NCI-H510A (cell line): ENCODE results near the gene OSBPL10.

Experiments used
- DNase-seq: peaks from one replicate; lab custom pipeline; 2025; lab: John Stamatoyannopoulos, UW

The OSBPL10 gene

GRCh38 chr3:31664031-31664430 lies 317.0 kb downstream of the OSBPL10 start:
- no peak for DNase-seq

DNA sequence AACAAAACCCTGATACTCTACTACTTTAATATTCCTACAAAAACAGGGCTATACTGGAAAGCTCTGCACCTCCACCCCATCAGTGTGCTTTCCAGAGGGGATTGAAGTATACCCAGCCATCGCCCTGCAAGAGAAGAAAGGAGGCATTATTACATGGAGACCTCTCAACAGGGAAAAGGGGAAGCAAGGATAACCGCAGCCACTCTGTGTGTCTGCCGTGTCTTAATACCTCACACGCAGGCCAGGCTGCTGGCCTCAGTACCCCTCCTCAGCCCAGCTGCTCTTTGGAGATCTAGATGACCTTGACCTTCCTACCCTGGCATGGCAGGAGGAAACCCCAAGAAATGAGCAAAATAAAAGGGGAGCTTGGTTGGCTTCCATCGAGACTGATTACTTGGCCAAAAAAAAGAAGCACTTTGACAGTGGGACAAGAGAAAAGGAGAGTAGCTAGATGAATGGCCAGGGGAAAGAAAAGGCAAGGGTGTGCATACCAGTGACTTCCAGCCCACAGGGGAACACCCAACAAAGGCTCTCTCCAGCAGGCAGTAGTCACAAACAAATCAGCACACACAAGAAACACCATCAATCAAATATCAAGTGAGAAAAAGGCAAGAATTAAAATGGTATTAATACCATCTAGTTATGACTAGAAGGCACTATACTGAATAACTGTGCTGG lies 318.9 kb downstream of the OSBPL10 start:
- no peak for DNase-seq

- DNase-seq, result no peak
These were observed 319.8 kb downstream of the OSBPL10 start for GRCh38 chr3:31661286-31661685.

DNA sequence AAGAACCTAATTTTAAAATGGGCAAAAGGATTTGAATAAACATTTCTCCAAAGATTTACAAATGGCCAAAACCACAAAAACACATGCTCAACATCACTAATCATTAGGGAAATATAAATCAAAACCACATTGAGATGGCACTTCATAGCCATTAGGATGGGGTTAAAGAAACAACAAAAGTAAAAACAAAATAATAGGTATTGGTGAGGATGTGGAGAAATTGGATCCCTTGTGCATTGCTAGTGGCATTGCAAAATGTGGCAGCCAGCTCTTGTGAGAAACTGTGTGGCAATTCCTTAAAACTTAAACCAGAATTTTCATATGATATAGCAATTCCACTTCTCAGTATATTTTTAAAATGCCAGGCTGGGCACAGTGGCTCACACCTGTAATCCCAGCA lies 321.8 kb downstream of the OSBPL10 start:
- no peak for DNase-seq

- DNase-seq, result no peak
These were observed 326.1 kb downstream of the OSBPL10 start for GRCh38 chr3:31654998-31655397.

DNA sequence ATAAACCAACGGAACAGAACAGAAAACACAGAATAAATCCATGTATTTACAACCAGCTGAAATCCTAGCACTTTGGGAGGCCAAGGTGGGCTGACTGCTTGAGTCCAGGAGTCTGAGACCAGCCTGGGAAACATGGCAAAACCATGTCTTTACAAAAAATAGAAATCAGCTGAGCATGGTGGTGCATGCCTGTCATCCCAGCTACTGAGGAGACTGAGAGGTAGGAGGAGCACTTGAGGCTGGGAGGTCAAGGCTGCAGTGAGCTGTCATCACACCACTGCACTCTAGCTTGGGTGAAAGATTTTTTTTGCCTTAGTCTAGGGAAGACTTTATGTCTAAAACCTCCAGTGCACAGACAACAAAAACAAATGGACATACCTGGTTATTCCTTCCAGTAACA lies 327.6 kb downstream of the OSBPL10 start:
- DNase-seq, result no peak

DNA sequence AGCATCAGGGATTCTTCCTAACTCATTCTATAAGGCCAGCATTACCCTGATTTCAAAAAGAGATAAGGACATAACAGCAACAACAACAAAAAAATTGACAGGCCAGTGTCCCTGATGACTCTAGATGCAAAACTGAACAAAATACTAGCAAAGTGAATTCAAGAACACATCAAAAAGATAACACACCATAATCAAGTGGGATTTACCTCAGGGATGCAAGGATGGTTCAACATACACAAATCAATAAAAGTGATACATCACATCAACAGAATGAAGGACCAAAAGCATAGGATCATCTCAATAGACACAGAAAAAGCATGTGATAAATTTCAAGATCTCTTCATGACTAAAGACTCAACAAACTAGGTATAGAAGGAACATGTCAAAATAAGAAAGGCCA lies 328.8 kb downstream of the OSBPL10 start:
- no peak for DNase-seq

GRCh38 chr3:31648286-31648968 lies 332.6 kb downstream of the OSBPL10 start:
- no peak for DNase-seq

- DNase-seq, result no peak
These were observed 335.8 kb downstream of the OSBPL10 start for GRCh38 chr3:31645256-31645655.

DNA sequence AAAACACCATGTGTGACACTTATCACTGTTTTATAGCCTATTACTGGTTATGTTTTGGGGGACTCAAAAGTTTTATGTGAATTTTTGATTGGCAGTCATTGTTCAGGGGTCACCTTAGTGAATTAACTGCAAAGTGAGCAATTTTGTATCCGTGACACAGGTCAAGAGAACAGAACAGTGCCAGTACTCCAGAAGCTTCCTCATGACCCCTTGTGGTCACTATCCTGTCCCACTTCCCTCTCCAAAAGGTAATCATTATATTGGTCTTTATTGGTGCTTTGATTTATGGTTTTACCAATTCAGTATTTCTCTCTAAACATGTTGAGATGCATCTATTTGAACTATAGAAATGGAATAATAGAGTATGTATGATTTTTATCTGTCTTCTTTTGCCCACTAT lies 341.2 kb downstream of the OSBPL10 start:
- DNase-seq, result no peak

DNA sequence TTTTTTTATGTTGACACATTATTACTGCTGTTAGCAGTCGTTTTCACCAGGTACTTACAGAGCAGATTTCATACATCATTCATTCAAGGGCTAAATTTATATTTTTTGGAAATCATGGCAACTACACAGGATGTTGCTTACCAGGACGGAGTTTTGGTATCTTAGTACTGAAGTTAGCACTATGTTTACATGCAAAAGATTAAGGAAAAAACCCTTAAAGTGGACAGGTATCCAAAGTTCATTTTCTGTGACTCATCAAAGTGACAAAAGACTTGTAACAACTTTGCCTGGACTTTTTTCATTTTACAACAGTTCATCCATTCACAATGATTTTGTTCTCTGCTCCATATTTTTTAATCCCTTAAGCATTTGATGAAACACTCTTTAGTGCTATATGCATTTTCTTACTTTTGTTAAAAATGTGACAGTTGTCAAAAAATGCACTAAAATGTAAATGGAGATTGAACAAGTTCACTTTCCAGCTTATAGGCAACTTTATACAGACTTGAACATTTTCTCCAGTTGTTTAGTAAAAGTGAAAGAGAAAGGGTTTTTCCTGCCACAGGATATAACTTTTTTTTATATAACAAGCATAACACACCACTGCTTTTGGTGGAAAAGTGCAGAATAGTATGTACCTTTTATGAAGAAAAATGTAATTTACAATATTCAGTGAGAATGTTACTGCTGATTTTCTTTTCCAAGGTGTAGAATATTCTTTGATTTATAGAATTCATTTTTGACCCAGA lies 344.2 kb downstream of the OSBPL10 start:
- no peak for DNase-seq

- no peak for DNase-seq
These were observed 345.0 kb downstream of the OSBPL10 start for GRCh38 chr3:31636049-31636448.

- no peak for DNase-seq
These were observed 345.5 kb downstream of the OSBPL10 start for GRCh38 chr3:31635545-31635944.

GRCh38 chr3:31634476-31634875 lies 346.6 kb downstream of the OSBPL10 start:
- DNase-seq, result no peak

DNA sequence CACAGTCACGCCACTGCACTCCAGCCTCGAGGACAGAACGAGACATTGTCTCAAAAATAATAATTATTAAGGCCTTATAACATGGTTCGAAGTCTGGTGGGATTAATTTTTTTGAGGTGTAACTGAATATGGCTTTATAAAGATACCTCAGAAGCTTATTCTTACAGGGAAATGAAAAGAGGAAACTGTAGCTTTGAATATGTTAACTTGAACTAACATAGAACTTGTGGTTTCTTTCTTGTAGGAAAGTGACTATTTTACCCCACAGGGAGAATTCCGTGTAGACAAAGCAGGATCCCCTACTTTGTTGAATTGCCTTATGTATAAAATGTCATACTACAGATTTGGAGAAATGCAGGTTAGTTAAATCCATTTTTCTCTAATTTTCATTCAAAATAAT lies 352.0 kb downstream of the OSBPL10 start:
- no peak for DNase-seq

GRCh38 chr3:31625358-31625757 lies 355.7 kb downstream of the OSBPL10 start:
- no peak for DNase-seq

DNA sequence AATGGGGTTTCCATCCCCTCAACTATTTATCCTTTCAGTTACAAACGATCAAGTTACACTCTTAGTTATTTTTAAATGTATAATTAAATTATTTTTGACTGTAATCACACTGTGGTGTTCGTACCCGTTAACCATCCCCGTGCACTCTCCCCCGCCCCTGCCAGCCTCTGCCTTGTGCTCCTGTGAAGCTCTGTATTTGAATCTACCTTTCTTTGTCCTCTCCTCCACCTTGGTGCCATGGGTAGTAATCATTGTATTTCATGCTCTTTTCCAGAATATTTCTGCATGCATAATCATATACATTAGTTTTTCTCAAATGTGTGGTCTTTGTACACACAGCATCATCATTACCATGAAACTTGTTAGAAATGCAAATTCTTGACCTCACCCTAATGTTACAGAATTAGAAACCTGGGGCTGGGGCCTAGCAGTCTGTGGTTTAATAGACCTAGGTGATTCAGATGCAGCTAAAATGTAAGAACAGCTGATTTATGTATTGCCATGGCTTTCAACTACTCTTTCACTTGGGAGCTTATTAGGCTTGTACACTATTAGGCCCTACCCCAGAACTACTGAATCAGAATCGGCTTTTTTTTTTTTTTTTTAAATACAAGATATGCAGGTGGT lies 356.9 kb downstream of the OSBPL10 start:
- no peak for DNase-seq

DNA sequence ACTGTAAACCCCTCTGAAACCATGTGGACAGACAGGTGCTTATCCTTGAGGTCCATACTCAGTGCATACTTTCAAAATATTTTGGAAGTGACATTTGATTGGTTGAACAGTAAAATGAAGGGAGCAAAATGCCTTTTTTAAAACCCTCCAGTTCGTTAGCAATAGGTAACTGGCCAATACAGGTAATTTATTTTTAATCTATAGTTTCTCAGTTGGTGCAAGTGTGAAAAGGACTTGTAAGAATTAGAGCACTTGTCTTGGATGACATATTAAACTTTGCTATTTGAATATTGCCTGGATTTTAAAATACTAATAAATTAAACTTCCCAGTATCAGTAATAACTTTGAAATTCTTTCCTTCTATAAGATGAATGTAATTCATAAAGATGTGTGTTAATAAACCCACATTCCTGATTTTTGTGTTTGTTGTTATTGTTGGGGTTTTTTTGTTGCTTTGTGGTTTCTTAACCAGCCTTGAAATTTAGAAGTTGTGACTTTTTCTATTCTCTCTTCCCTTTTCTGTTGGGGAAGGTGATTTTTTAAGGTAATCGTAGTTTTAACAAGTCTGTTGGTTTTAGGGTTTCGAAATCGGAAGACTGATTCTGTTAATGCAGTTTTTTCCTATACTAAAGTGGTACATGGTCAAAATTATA lies 358.3 kb downstream of the OSBPL10 start:
- DNase-seq, result no peak

GRCh38 chr3:31621314-31621713 lies 359.7 kb downstream of the OSBPL10 start:
- DNase-seq, result no peak

- no peak for DNase-seq
These were observed 360.4 kb downstream of the OSBPL10 start for GRCh38 chr3:31620656-31621055.

GRCh38 chr3:31616711-31617110 lies 364.4 kb downstream of the OSBPL10 start:
- no peak for DNase-seq
